ENCODE results near the gene CHI3L2. TPM values are rescaled to one million over a fixed set of nuclear protein-coding genes. Genes with fewer than 3 reads are reported as not detected.

The CHI3L2 gene
- total RNA-seq, 1 experiment from 2014 or later = 0.61 TPM

GRCh38 chr1:111241797-111242196 lies 14.3 kb downstream of the CHI3L2 start (continued):
- TF ChIP-seq ATF2 (CRISPR knock-in tag; IDR thresholded peaks at IDR 0.05; ENCODE audit: borderline replicate concordance, low read depth) (no peak), NFYB (CRISPR knock-in tag; conservative IDR thresholded peaks at IDR 0.05; ENCODE audit: low read depth) (no peak), ZNF671 (CRISPR knock-in tag; IDR thresholded peaks at IDR 0.05) (no peak), ZNF219 (CRISPR knock-in tag; IDR thresholded peaks at IDR 0.05; ENCODE audit: borderline replicate concordance) (no peak), IRF2 (CRISPR knock-in tag; IDR thresholded peaks at IDR 0.05; ENCODE audit: borderline replicate concordance, low read depth) (no peak), NFE2L1 (CRISPR knock-in tag; IDR thresholded peaks at IDR 0.05) (no peak)

- ChIA-PET CTCF (interaction anchor here (1.1 kb wide), 1 partner anchor 91 kb away, joined by 3 read pairs; no protein-coding TSS in a partner anchor), POLR2A (no interaction called here)
- Mint-ChIP-seq H3K4me1 (peaks cover 5% of the 10 kb centered on the region), H3K4me3 (no peak overlapping the region), H3K36me3 (no peaks in the 10 kb centered on the region), H3K27me3 (ENCODE audit: low read depth) (no peaks in the 10 kb centered on the region; the same call in 1 of the 2 replicates), H3K27ac (no peak overlapping the region), H3K9me3 (peaks cover 6% of the 10 kb centered on the region)
- ATAC-seq = no peak
- TF ChIP-seq HMGA2 (CRISPR knock-in tag; IDR thresholded peaks at IDR 0.05) = no peak
- TF ChIP-seq PREB (CRISPR knock-in tag; IDR thresholded peaks at IDR 0.05; ENCODE audit: borderline replicate concordance) = no peak
- no peak for TF ChIP-seq GABPB1 (CRISPR knock-in tag; IDR thresholded peaks at IDR 0.05)
- TF ChIP-seq USF2 (CRISPR knock-in tag; IDR thresholded peaks at IDR 0.05) = no peak
- DNase-seq (ENCODE audit: low spot score) = no peak
These were observed 15.5 kb downstream of the CHI3L2 start for GRCh38 chr1:111242805-111243523.

- Mint-ChIP-seq H3K27me3 (ENCODE audit: low read depth) (peaks cover 3% of the 10 kb centered on the region; the same call in 1 of the 2 replicates), H3K4me3 (no peak overlapping the region), H3K9me3 (no peaks in the 10 kb centered on the region), H3K27ac (no peak overlapping the region), H3K4me1 (peaks cover 3% of the 10 kb centered on the region; the same call in 1 of the 2 replicates), H3K36me3 (no peaks in the 10 kb centered on the region)
- DNase-seq (ENCODE audit: low spot score) (no peak), ATAC-seq (no peak)
- ChIA-PET POLR2A (no interaction called here), CTCF (no interaction called here)
- no peak for TF ChIP-seq E2F4 (CRISPR knock-in tag; IDR thresholded peaks at IDR 0.05; ENCODE audit: borderline replicate concordance, low read depth)
- no peak for TF ChIP-seq TP53 (CRISPR knock-in tag; IDR thresholded peaks at IDR 0.05)
These were observed 19.8 kb downstream of the CHI3L2 start for GRCh38 chr1:111247125-111247838.

- Mint-ChIP-seq H3K9me3 (no peaks in the 10 kb centered on the region), H3K27me3 (ENCODE audit: low read depth) (peaks cover 3% of the 10 kb centered on the region; the same call in 1 of the 2 replicates), H3K4me1 (no peaks in the 10 kb centered on the region), H3K27ac (no peak overlapping the region), H3K36me3 (no peaks in the 10 kb centered on the region), H3K4me3 (no peak overlapping the region)
- no peak for TF ChIP-seq MAX (CRISPR knock-in tag; IDR thresholded peaks at IDR 0.05)
- TF ChIP-seq TEAD4 (CRISPR knock-in tag; IDR thresholded peaks at IDR 0.05) = no peak
- no peak for TF ChIP-seq SMAD3 (CRISPR knock-in tag; IDR thresholded peaks at IDR 0.05; ENCODE audit: borderline replicate concordance)
- no peak for TF ChIP-seq PRRX2 (CRISPR knock-in tag; IDR thresholded peaks at IDR 0.05)
- TF ChIP-seq PREB (CRISPR knock-in tag; IDR thresholded peaks at IDR 0.05; ENCODE audit: borderline replicate concordance) = no peak
- no peak for DNase-seq (ENCODE audit: low spot score)
- ChIA-PET POLR2A (no interaction called here), CTCF (no interaction called here)
- no peak for ATAC-seq
These were observed 22.4 kb downstream of the CHI3L2 start for GRCh38 chr1:111249960-111250359.

Data from WTC11 (cell line).